NT2/D1 (cell line): ENCODE data around the gene GID8.

Experiments used
- SUZ12 ChIP-seq: IDR thresholded peaks from 2 replicates; pipeline ENCODE4 v1.6.1; 2011; ENCODE audit not compliant: insufficient read length, insufficient read depth; ENCODE audit errors: extremely low read depth
- YY1 ChIP-seq: IDR thresholded peaks from 2 replicates; pipeline ENCODE4 v1.6.1; 2011; ENCODE audit not compliant: insufficient read length, insufficient read depth
- ZNF274 ChIP-seq: IDR thresholded peaks from 2 replicates; pipeline ENCODE4 v1.6.1; 2011; ENCODE audit warnings: mild to moderate bottlenecking, low read depth, low read length

- TF ChIP-seq YY1 (no peak), ZNF274 (no peak), SUZ12 (no peak)
These were observed 42.5 kb downstream of the GID8 start for GRCh38 chr20:62980380-62980960.
